Stimulated activated CD4-positive, alpha-beta T cell treated with anti-CD3 and anti-CD28 coated beads, Interleukin-12 subunit alpha, Interleukin-12 subunit beta, amount 100 ng/mL, for 48 hours (primary cell): Measurements from ENCODE around the gene CTDP1.

Experiments
- DNase-seq, 3 donors: peaks; one replicate each; pipeline ENCODE4 v3.0.0-alpha.2; 2020; ENCODE audit warnings: low read depth in 2 of 3, low spot score in 1 of 3

The CTDP1 gene

DNA sequence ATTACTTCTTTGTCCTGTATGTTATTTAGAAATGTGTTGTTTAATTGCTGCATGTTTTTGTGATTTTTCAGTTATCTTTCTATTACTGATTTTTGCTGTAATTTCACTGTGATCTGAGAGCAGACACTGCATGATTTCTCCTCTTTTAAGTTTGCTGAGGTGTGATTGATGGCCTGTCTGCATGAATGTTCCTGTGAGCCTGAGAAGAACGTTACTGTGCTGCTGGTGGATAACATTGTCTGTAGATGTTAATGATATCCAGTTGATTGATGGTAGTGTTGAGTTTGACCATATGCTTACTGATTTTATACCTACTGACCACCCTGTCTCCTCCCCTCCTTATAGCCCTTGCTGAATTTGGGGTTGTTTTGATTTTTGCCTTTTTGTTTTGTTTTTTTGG, 80.7 kb downstream of the CTDP1 start:
- no peak for DNase-seq

DNA sequence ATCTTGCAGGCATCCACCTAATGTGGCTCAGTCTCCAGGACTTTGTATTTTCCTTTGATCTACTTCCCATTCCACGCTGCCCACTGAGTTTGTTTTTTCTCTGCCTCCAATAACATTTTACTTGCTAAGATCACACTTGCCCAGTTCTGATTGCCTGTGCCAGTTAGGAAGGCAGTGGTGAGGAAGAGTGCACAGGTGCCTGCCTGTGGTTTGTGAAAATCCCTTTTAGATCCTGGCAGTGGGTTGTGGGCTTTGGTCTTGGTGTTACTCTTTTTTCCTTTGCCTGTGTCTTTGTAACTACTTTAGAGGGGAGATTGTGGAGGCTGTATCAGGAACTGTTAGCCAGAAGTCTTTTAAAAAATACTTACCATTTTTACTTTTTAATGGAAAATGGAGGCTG, 81.3 kb downstream of the CTDP1 start:
- DNase-seq = no peak

DNA sequence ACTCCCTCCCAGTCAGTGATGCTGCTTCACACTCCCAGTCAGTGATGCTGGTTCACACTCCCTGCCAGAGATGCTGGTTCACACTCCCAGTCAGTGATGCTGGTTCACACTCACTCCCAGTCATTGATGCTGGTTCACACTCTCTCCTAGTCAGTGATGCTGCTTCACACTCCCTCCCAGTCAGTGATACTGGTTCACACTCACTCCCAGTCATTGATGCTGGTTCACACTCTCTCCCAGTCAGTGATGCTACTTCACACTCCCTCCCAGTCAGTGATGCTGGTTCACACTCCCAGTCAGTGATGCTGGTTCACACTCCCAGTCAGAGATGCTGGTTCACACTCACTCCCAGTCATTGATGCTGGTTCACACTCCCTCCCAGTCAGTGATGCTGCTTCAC, 83.8 kb downstream of the CTDP1 start:
- no peak for DNase-seq

DNA sequence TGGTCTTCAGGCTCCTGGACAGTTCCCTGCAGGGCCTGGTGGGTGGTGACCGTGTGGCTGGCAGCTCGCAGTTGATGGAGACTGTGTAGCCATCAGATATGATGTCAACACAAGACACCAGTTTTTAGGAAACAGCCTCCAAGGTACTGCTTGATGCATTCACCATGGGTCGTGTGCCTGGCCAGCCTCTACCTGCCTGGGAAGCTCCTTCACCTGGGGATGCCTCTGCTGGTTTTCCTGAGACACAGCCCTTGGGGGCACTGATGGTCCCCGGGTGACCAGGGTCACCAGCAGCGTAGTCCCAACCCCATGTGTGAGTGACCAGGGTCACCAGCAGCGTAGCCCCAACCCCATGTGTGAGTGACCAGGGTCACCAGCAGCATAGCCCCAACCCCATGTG, 84.5 kb downstream of the CTDP1 start:
- DNase-seq = no peak

DNA sequence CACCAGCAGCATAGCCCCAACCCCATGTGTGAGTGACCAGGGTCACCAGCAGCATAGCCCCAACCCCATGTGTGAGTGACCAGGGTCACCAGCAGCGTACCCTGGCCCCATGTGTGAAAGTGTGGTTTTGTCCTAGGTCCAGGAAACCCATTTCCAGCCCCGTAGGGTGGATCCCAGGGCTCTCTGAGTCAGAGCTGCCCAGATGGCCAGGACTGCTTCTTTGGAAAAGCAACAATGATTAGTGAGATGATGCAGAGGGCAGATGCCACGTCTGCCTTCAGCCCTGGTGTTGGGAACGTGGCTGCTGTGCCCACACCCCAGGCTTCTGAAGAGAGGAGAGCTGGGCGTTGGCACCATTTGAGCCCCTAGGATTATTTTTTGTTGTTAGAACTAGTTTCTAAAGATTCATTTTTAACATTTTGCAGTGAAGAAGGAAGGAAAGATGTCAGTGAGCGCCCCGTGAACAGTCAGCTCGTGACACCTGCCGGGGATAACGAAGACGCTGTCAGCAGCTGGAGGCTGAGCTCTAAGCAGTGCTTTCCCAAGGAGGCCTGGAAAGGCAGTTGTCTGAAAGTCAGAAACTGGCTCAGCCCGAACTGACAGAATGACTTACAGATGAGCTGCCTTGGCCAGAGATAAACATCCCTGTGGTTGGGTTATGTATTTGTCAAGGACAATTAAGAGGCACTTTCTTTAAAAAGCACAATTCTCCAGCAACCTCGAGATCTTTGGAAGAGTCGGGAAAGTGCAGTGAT, 86.1 kb downstream of the CTDP1 start:
- DNase-seq = no peak

DNA sequence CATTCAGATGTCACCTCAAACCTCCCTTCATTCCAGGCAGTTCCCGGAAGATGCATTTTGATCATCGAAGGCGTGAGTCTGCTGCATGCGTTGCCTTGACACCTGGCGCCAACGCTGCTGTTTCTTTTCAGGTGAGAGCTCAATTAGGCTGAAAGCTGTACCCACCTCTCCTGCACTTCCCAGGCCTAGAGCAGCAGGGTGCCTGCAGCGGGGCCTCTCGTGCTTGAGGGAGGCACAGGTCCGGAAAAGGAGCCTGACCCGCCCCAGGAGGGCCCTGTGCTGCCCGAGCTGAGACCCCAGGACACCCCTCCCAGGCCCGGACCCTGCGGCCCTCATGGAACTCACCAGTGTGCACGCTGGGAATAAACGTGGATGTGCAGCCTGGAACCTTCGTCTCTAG, 86.7 kb downstream of the CTDP1 start:
- no peak for DNase-seq

DNA sequence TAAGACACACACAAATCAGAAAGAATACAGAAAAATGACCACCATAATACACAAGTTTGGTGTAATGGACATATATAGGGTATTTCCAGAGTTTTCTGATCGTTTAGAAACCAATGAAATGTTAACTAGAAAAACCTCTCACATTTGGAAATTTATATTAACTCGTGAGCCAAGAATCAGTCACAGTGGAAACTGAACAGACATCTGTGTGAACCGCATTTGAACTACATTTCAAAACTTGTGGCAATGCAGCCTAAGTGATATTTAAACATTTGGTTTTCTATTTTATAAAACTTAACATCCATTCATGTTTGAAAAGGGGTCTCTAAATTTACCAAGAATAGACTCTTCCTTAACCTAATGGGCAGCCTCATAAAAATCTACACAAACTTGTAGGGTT, 89.1 kb downstream of the CTDP1 start:
- DNase-seq = no peak

DNA sequence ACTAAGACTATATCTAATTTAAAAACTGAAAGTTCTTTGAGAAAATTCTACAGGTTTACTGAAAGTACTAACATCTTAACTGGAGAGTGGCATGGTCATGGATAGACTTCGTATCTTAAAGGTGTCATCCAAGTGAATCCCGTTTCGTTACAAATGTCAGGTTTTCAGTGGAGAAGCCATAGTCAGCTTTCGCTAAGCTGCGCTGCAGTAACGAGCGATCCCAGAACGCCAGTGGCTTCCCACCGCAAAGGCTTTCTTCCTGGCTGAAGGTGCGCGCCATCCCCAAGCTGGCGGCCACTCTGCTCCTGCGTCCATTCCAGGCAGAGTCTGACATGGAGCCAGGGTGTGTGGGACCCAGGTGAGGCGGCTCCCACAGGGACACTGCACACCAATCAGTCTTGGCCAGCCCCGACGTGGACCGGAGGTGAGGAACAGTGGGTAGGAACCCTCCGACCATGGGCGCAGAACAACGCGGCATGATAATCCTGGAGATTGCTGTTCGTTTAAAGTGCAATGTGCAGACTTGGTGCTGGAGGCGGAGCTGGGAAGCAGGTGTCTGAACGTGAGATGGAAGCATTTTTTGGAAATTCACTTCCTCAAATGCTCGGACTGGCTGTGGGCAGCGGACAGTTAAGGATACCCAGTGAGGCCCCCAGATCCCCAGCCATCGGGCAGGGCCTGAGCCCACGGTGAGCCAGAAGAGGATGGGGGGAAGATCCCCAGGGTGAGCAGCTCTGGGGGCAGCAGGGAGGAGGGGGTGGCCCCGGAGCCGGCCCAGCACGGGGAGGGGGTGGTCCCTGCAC, 90.3 kb downstream of the CTDP1 start:
- no peak for DNase-seq

DNA sequence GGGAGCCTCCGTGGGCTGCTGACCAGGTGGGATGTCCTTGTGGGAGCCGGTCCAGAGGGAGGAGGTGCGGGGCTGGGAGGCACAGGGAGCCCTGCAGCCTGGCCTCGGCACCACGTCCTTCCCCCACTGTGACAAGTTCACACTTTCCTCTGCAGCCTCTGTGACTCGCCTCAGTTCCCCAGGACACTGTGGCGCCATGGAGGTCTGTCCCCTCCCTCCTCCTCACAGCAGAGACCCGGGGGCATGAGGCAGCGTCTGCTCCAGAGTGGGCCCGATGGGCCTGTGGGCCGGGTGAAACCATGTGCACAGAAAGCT, 90.9 kb downstream of the CTDP1 start:
- no peak for DNase-seq

DNA sequence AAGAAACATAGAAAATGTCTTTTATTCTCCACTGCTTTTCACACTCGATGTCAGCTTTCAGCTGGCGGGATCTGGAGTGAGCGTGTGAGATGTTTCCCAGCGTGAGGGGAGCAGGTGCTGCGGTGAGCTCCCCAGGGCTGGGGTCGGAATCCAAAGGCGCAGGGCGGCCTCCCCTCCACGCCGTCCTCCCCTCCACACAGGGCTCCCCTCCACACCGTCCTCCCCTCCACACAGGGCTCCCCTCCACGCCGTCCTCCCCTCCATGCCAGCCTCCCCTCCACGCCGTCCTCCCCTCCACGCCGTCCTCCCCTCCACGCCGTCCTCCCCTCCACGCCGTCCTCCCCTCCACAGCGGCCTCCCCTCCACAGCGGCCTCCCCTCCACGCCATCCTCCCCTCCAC, 91.2 kb downstream of the CTDP1 start:
- DNase-seq = no peak

DNA sequence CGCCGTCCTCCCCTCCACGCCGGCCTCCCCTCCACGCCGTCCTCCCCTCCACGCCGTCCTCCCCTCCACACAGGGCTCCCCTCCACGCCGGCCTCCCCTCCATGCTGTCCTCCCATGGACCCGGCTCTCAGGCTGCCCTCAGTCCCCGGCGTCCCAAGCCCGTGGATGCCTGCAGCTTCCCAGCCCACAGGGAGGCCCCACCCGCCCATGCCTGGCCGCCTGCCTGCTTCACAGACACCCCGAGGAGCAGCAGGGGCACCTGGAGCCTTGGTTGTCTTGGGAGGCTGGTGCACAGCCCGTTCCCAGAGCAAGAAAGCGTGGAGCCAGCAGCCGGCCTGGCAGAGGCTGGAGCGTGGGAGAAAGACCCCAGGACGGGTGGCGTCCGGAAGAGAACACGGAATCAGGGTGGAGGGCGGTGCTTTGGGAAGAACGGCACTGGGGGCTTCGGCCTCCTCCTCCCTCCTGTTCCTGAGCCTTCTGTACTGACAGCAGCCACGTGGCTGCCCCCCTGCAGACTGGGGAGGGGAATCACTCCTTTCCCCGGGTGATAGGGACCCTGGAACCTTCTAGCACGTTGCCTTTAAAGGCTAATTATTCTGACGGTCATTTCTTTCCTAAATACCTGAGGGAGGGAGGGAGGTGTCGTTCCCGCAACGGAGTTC, 92.0 kb downstream of the CTDP1 start:
- DNase-seq = no peak

DNA sequence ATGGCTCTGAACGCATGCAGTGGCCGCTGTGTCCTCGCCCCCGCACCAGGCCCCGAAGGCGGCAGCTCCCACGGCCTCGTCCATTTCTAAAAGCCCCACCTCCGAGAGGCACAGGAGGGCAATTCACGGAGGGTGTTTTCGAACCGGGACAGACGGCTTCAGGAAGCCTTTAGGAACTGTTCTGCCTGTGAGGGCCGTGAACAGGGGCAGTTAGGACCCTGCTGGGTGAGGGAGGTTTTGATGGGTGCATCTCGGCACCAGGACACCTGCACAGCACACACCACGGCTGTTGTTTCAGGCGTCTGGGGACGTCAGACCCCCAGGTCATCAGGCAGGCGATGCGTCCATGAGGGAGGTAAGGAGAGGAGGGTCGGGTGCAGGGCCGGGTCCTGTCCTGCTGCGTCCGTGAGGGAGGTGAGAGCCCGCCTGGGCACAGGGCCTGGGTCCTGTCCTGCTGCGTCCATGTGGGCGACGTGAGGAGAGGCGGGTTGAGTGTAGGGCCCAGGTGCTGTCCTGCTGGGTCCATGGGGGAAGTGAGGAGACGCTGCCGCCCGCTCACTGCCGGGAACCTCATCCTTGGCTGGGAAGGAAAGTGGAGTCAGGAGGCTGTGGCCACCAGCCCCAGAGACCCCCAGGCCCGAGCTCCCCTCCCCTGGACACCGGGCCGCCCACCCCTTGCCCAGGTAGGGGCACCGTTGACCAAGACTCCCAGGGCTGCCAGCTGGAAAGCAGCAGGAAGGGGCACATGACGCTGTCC, 92.7 kb downstream of the CTDP1 start:
- no peak for DNase-seq

DNA sequence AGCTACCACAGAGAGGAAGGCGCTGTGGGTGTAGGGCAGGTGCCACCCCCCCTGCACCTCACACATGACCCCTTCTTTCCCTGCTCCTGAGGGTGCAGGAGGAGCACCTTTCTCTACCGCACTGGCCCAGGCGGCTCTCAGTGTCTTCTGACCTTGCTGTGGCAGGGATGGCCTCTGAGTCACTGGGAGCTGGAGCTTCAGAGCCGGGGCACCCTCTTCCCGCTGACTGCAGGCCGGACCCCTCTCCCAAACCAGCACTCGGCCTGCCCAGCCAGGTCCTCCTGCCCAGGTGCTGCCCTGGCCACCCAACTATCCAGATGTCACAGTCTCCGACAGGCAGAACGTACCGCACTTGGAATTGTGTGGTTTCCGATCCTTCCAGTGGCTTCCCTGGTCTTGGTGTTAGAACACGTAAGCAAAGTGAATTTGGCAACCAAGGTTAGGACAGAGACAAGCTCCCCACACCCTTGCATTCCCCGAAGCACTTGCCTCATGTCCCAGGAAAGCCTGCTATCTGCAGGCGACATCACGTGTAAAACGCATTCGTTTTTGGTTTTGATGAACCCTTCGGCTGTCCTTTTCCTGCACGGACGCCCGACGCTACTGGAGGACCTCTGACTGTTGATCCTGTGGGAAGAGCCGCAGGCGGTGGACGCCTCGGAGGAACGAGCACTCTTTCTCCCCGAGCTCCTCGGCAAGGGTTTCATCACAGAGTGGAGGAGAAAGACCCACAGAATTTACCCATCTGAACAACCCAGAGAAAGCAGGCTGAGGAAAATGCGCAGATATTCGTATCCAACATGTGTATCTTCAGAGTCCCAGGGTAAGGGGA, 93.5 kb downstream of the CTDP1 start:
- DNase-seq = no peak

DNA sequence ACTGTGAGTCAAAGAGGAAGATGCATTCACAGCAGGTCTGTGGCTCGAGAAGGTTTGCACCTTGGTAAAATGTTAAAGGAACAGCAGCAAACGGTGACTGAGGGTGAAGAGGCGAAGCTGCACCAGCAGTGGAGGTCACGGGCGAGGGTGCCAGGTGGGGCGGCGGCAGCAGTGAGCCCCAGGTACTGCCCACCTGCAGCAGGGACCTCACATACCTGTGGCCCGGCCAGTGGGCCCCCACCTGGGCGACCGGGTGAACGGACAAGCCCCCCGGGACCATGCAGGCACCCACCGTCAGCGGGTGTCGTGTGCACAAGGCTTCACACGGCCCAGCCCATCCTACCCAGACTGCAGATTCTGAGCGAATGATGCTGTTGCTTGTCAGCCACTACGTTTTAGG, 94.5 kb downstream of the CTDP1 start:
- no peak for DNase-seq

DNA sequence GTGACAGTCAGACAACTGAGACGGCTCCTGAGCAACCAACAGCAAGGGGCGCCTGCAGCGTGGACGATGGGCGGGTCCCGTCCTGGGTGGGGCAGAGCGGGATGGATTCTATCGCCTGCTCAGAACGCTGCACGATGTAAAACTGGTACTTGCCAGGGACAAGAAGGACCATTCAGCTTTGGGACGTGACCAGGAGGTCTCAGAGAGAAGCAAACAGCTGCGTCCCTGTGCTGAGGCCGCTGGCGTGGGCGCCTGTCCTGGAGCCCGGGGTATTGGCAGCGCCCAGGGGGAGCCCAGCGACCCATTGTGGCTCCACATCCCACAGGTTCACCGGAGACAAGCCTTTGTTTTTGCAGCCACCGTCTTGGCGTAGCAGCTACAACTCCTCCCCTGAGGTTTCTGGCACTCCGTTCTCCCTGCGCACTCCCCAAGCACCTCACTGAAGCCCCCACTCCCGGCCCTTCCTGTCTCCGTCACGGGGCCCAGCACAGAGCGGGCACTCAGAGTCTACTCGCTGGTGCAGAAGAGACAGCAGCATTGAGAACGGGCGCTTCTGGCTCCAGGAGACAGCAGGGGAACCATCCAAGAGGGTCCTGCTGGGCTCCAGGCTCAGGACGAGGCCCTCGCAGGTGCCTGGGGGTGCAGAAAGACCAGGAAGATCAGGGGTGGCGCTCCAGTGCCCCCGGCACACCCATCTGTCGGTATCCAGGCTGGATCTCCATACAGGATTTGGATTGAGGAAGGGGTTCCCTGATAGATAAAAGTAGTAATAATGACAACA, 96.0 kb downstream of the CTDP1 start:
- DNase-seq = no peak

DNA sequence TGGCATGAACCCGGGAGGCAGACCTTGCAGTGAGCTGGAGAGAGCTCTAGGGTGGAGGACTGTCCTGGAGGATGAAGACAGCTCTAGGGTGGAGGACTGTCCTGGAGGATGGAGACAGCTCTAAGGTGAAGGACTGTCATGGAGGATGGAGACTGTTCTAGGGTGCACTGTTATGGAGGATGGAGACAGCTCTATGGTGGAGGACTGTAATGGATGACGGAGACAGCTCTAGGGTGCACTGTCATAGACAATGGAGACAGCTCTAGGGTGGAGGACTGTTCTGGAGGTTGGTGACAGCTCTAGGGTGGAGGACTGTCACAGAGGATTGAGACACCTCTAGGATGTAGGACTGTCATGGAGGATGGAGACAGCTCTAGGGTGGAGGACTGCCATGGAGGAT, 97.1 kb downstream of the CTDP1 start:
- no peak for DNase-seq

DNA sequence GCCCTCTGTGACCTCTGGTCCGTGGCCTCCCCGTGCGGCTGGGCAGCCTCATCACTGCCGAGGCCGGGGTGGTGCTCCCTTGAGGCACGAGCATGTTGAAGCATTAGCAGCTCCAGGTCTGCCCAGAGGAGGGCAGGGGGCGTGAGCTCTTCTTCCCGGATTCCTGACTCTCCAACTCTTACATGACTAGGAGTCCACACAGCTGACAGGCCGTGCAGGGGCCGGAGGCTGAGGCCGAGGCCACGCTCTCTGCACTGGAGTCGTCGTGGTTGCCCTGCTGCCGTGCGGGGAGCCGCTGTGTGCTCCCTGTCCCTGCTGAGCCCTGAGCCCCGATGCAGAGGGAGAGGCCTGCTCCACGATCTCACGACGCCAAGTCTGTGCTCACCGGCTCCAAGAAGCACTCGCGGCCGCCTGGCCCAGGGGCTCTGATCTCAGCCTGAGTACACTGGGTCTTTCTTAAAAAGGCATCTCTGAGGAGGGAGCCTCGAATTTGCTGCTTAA, 98.7 kb downstream of the CTDP1 start:
- DNase-seq = no peak

DNA sequence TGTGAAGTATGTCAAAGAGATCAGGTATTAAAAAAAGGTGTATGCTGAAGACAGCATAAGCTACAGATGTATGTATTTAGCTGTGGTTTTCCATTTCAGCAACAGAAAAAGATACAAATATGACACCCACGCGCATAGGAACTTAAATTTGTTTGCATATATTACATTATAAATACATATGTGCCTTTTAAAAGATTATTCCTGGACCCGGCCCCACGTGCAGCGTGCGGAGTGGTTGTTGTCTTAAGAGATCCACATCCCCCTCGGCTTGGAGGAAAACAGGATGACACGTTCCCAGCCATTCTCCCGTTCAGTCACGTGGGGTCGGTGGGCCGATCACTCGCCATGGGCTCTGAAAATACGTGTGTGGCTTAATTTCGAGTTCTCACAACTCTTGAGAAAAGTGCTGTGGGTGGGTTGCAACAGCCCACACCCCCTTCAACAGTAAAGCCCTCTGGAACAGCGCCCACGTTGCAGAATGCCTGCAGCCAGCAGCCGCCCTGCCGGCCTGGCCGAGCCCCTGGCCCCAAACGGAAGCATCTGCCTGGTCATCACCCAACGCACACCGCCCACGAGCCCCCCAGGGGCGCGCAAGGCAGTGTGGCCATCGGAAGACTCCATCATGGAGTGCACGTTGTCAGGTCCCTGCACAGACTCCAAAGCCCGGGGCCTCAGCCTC, 99.6 kb downstream of the CTDP1 start:
- no peak for DNase-seq

DNA sequence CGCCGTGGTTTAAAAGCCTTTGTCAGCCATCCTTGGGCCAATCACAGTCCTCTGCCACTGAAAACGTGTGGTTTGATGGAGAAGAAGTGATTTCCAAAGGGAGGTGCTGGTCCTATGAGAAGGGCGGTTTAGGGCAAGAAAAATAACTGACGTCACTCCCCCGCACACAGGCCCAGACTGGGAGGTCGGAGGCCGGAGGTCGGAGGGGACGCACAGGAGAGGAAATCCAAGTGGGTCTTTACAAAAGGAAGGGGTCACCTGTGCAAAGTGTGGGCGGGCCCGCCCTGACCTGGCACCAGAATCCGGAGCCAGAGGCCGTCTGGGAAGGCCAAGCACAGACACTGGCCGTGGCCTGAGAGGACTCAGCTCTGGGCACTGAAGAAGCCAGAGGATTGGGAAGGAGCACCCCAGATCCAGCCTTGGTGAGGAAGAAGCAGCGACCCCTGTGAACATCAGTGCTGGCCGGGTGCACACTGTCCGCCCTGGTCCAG, 100.1 kb downstream of the CTDP1 start:
- DNase-seq = no peak
